Measurements from ENCODE around the gene TRPM5.

DNA sequence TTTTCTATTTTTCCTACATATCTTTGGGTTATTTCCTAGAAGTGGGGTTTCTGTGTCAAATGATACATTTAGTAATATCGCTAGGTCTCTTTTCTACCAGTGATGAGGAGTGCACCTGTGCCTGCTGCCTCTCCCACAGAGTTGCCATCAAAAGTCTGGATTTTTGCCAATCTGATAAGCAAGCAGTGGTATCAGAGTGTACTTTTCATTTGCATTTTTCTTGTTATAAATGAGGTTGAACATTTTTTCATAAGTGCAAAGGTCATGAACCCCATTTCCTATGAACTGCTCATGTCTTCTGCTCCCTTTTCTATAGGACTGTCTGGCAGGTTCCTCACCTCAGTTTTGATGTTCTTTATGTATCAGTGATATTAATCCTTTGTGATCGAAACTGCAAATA is 1.7 kb downstream of the TRPM5 start:
- TF ChIP-seq, protein P1, sequence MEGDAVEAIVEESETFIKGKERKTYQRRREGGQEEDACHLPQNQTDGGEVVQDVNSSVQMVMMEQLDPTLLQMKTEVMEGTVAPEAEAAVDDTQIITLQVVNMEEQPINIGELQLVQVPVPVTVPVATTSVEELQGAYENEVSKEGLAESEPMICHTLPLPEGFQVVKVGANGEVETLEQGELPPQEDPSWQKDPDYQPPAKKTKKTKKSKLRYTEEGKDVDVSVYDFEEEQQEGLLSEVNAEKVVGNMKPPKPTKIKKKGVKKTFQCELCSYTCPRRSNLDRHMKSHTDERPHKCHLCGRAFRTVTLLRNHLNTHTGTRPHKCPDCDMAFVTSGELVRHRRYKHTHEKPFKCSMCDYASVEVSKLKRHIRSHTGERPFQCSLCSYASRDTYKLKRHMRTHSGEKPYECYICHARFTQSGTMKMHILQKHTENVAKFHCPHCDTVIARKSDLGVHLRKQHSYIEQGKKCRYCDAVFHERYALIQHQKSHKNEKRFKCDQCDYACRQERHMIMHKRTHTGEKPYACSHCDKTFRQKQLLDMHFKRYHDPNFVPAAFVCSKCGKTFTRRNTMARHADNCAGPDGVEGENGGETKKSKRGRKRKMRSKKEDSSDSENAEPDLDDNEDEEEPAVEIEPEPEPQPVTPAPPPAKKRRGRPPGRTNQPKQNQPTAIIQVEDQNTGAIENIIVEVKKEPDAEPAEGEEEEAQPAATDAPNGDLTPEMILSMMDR (IDR thresholded peaks at IDR 0.05), result no peak
- no peak for TF ChIP-seq EP300 (IDR thresholded peaks at IDR 0.05)
